Thyroid gland (tissue), 4 donors: Measurements from ENCODE around the gene LRRC28.

Source experiments
- POLR2A ChIP-seq, 2 donors: fragments of 450-650 bp; IDR thresholded peaks; one replicate each; pipeline ENCODE4 v1.6.1; 2017; ENCODE audit warnings: antibody characterized with exemption in 2 of 2, mild to moderate bottlenecking in 2 of 2, moderate library complexity in 1 of 2
- TF ChIP-seq, protein P1 (sequence below), 6 experiments: fragments of 200-600 bp in 3 of 6; fragments of 450-650 bp in 3 of 6; sonication (generic) in 3 of 6; IDR thresholded peaks; one replicate each; pipeline ENCODE4 v1.5.1; 2016 to 2019; ENCODE audit warnings: antibody characterized with exemption in 6 of 6, mild to moderate bottlenecking in 2 of 6, inconsistent platforms in 1 of 6, moderate library complexity in 1 of 6

GRCh38 chr15:99348412-99348811 lies 97.1 kb downstream of the LRRC28 start:
- TF ChIP-seq, protein P1, sequence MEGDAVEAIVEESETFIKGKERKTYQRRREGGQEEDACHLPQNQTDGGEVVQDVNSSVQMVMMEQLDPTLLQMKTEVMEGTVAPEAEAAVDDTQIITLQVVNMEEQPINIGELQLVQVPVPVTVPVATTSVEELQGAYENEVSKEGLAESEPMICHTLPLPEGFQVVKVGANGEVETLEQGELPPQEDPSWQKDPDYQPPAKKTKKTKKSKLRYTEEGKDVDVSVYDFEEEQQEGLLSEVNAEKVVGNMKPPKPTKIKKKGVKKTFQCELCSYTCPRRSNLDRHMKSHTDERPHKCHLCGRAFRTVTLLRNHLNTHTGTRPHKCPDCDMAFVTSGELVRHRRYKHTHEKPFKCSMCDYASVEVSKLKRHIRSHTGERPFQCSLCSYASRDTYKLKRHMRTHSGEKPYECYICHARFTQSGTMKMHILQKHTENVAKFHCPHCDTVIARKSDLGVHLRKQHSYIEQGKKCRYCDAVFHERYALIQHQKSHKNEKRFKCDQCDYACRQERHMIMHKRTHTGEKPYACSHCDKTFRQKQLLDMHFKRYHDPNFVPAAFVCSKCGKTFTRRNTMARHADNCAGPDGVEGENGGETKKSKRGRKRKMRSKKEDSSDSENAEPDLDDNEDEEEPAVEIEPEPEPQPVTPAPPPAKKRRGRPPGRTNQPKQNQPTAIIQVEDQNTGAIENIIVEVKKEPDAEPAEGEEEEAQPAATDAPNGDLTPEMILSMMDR (IDR thresholded peaks at IDR 0.05), result no peak
- no peak for TF ChIP-seq POLR2A (IDR thresholded peaks at IDR 0.05)
